ENCODE measurements around the gene MYO1D.

Gene MYO1D

GRCh38 chr17:32622540-32622939 is 254.4 kb downstream of the MYO1D start:
- DNase-seq (ENCODE audit: low spot score): no peak

DNA sequence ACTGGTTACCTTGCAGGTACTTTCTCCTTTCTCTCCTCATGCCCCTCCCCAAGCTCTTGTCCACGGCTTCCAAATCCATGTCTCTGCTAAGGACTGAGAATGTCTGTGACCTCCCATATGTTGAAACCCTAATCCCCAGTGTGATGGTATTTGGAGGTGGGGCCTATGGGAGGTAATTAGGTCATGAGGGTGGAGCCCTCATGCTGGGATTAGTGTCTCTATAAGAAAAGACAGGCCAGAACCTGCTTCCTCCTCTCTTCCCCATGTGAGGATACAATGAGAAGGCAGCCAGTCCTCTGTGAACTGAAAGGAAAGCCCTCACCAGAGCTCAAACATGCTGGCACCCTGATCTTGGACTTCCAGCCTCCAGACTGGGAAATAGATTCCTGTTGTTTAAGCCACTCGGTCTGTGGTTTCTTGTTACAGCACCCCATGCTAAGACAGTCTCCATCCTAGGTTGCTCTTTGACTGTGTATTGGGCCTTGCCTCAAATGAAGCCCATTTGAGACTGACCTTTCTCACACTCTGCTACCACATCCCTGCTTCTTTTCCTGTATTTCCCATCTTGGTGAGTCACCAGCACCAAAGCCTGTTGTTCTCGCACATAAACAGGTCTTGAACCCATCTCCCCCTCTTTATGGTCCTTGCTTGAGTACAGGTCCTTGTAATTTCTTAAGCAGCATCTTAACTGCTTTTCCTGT is 255.2 kb downstream of the MYO1D start:
- DNase-seq (ENCODE audit: low spot score): no peak

DNA sequence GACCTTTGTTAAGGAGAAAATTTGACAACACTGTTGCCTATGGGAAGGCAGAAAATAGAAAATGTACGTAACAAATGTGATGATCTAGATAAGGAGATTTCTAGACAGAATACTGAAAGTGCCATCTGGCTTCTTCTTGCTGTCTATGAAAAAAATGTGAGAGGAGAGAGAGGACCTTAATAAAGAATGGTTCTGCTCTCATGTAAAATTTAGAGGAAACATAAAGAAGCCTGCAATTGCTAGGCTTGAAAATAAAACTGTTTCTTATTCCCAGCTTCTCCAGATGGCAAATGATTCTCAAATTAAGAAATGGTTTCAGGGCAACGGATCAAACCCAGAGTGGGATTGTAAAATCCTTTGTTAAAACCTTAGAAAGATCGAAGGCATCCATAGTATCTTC is 261.6 kb downstream of the MYO1D start:
- no peak for DNase-seq (ENCODE audit: low spot score)

DNA sequence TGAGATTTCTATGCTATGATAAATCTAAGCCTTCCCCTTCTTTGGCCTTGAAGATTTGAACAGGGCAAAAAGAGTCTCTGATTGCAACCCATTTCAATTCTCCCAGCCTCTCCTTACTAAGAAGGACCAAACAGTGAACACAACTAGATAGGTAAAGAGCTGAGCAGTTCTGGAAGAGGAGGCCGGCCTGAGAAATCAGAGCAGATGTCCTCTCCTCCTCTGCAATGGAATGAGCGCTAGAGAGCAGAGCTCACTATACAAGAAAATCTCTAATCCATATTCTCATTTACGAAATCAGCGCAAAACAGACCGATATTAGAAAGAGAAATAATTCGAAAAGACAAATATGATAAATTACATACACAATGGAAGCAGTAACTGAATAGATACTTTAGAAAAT is 266.0 kb downstream of the MYO1D start:
- no peak for DNase-seq (ENCODE audit: low spot score)

DNA sequence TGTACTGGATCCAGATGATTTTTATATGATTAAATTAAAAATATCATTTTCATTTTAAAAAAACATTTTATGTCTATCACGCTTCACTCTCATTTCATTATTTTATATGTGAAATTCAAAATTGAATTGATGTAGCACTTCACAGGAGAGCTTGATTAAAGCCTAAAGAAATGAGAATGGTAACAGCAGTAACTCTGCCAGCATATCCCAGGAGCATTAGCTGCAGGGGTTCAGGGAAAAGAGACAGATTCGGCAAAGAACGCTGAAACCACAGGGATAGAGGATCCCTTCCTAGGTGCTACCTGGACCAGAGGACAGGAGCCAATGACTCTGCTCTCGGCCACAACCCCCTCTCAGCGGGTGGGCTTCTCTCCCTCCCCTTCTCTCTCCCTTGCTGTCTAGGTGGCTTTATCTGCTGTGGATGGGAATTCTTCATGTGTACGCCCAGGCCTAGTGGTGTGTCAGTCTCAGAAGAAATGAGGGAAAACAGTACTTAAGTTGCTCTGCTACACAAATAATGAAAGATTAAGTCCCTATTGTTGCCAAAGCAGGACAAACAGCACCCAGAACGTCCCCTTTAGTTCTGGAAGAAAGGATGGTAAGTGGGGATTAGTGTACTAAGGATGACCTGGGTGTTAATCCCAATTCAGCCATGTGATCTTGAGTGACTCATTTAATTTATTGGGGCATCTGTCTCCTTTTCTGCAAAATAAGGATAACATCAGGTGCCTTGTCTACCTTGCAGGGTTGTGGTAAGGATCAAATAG is 266.9 kb downstream of the MYO1D start:
- DNase-seq (ENCODE audit: low spot score): no peak

GRCh38 chr17:32609085-32609484 is 267.8 kb downstream of the MYO1D start:
- no peak for DNase-seq (ENCODE audit: low spot score)

DNA sequence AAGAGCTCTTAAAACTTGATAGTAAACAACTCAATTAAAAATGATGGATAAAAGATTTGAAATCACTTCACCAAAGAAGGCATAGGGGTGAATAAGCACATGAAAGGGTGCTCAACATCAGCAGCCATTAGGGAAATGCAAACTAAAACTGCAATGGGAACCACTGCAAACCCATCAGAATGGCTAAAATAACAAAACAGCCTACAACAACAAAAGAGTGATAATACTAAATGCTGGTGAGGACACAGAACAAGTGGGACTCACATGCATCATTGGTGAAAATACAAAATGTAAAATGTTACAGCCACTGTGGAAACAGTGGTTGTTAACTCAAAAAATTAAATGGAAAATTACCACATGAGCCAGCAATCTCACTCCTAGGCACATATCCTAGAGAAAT is 268.7 kb downstream of the MYO1D start:
- no peak for DNase-seq (ENCODE audit: low spot score)

GRCh38 chr17:32604966-32605365 is 272.0 kb downstream of the MYO1D start:
- no peak for DNase-seq (ENCODE audit: low spot score)

DNA sequence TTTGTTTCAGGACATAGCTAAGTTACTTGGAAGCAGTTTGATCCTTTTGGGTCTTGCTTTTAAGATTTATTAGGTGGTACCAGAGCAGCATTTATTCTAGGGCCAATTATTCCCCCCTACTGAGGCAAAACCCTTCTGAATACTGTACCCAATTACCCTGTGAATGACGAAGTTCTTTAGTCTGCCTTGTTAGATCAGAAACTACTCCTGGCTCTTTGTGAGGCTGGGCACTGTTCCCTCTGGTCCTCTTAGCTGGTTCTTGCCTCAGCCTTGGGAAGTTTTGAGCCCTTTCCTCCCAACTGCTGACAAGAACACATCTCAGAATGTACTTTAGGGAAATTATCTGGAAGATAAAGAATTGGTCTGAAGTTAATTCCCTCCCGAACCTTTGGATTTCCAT is 274.5 kb downstream of the MYO1D start:
- DNase-seq (ENCODE audit: low spot score): no peak

GRCh38 chr17:32601866-32602265 is 275.1 kb downstream of the MYO1D start:
- DNase-seq (ENCODE audit: low spot score): no peak

DNA sequence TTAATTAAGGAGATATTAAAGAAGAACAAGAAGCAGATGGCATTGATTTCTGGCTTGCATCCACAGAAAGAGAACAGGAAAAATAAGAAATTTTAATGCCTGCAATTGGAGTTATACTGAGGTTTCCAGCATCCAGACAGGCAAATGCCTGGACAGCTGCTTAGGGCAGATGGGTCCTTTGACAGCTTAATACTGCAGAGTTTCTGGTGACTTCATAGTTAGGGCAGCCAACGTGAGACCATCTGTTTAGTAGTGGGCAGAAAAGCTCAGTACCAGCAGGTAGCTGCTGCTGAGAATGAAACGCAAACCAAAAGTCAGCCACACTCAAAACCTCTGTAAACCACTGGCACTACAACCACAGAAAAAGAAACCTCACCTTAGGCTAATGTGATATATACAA is 280.3 kb downstream of the MYO1D start:
- DNase-seq (ENCODE audit: low spot score): no peak

- no peak for DNase-seq (ENCODE audit: low spot score)
Observed at GRCh38 chr17:32596206-32596605, 280.7 kb downstream of the MYO1D start.

DNA sequence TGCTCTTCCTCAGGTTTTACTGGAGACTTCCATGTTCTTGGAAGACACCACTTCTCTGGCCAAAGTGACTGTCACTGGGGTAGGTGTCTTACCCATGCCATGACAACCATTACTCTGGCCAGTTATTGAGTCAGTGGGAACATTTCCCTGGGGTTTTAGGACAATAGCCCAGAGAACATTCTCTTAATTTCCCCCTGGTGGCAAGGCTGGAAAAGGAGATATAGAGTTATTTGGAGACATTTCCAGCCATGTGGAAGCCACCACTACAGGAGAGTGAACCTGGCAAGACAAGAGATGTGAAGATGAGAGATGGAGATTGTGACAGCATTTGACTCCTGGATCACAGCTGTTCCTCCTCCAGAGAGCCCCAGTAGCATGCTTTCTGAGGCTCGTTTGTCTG is 283.9 kb downstream of the MYO1D start:
- DNase-seq (ENCODE audit: low spot score): no peak

- no peak for DNase-seq (ENCODE audit: low spot score)
Observed at GRCh38 chr17:32591405-32591804, 285.5 kb downstream of the MYO1D start.

DNA sequence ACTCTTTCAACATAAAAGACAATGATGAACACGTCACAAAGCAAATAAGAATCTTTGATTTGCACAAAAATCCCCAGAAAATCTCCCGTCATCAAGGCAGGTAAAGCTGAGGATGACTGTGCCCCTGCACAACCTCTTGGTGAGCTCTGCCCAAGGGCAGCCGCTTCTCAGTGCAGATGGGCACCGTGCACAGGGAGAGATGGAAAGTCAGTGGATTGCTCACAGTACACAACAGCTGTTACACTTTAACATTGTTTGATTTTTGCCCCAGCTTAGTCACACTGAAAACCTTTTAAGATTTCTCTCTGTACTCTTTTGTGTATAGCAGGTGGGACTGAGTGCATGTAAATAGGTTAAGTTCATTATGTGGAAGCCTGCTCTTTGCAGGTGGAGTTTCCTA is 285.9 kb downstream of the MYO1D start:
- DNase-seq (ENCODE audit: low spot score): no peak

GRCh38 chr17:32588982-32589381 is 287.9 kb downstream of the MYO1D start:
- no peak for DNase-seq (ENCODE audit: low spot score)

GRCh38 chr17:32588135-32588534 is 288.8 kb downstream of the MYO1D start:
- DNase-seq (ENCODE audit: low spot score): no peak

DNA sequence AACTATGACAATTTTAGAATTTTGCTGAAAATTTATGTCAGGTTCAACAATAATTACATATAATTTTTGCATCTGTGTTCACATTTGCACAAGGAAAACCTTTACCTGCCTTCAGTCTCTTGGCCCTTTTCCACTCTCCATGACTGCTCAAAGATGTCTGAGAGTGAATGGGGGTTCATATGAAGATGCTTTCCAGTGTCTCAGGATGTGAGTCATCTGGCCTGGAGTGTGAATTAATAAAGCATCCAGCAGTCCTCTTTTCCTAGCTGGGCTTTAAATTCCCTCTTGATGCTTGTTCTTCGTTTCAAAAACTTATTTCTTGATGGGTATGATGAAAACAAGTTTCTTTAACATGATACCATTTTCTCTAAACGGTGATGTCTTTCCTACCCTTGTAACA is 290.3 kb downstream of the MYO1D start:
- peak; percentile 34 for DNase-seq (ENCODE audit: low spot score)

- DNase-seq (ENCODE audit: low spot score): no peak
Observed at GRCh38 chr17:32584792-32585191, 292.1 kb downstream of the MYO1D start.

DNA sequence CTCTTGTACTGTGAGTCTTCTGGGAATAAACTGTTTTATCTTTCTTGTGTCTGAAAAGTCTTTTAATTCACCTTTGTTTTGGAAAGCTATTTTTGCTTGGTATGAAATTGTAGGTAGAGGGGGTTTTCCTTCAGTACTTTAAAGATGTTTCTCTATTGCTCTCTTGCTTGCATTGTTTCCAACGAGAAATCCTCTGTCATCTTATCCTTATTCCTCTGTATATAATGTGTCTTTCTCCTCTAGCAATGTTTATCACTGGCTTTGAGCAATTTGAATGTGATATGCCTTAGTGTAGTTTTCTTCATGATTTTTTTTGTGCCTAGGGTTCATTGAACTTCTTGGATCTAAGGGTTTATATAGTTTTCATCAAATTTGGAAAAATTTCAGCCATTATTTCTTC is 293.9 kb downstream of the MYO1D start:
- no peak for DNase-seq (ENCODE audit: low spot score)

DNA sequence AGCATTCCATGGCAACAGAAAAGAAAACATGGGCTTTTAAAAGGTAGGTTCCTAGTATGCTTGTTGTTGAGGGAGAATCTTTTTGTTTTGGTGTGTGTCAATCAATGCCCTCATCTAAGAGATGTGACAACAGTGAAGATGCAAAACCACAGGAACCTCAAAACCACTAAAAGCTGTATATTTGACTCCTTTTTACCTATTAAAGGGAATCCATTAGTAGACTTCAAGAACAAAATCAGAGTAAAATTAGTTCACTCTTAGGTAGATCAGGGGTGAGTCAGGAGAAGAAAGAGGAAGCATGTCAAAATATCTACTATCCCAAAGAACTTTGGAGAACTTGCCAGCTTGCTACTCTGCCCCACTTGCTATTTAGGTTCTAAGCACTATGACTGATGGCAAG is 301.1 kb downstream of the MYO1D start:
- DNase-seq (ENCODE audit: low spot score): no peak

DNA sequence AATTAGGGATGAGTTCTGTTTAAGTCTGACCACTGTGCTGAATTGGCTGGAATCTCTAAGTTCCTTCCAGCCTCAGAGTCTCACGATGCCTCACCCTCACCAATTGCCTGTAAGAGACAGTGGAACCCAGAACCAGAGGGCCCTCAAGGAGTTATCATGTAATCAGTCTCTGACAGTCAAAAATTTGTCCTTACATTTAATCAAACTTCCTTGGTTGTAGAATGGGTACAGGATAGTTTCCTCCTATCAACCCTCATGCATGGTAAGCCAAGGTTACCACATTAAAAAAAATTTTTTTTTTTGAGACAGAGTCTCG is 306.9 kb downstream of the MYO1D start:
- peak; percentile 37 for DNase-seq (ENCODE audit: low spot score)

GRCh38 chr17:32569171-32570080 is 307.5 kb downstream of the MYO1D start:
- peak; percentile 67 for DNase-seq (ENCODE audit: low spot score)
